NB4 (cell line): ENCODE results near the gene EML4.

ENCODE experiments used
- MYC ChIP-seq: IDR thresholded peaks from 2 replicates; pipeline ENCODE4 v1.6.1; 2011; ENCODE audit warnings: low read depth, low read length
- POLR2A ChIP-seq: IDR thresholded peaks from 2 replicates; pipeline ENCODE4 v1.6.1; 2011; ENCODE audit warnings: mild to moderate bottlenecking; ENCODE audit not compliant: insufficient read length; ENCODE audit errors: extremely low read depth
- TF ChIP-seq, protein P1 (sequence below): IDR thresholded peaks from one replicate; pipeline ENCODE4 v1.5.1; 2012; ENCODE audit warnings: low read depth, low read length
- TF ChIP-seq, protein P2 (sequence below): IDR thresholded peaks from 2 replicates; pipeline ENCODE4 v1.6.1; 2011; ENCODE audit warnings: low read depth, low read length

DNA sequence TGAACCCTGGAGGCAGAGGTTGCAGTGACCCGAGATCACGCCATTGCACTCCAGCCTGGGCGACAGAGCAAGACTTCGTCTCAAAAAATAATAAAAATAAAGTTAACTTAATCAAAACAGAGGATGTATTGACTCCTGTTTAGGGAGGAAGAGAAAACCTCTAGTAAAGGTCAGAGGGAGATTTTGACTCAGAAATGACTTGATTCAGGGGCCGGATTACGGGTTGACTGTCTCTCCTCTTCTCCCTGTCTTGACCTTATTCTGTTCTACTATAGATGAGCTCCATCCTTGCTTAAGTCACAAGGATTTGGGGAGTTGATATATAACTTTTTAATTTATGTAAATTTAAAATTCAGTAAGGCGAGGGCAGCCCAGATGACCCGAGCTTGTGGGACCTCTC is 120.9 kb downstream of the EML4 start:
- TF ChIP-seq, protein P1, sequence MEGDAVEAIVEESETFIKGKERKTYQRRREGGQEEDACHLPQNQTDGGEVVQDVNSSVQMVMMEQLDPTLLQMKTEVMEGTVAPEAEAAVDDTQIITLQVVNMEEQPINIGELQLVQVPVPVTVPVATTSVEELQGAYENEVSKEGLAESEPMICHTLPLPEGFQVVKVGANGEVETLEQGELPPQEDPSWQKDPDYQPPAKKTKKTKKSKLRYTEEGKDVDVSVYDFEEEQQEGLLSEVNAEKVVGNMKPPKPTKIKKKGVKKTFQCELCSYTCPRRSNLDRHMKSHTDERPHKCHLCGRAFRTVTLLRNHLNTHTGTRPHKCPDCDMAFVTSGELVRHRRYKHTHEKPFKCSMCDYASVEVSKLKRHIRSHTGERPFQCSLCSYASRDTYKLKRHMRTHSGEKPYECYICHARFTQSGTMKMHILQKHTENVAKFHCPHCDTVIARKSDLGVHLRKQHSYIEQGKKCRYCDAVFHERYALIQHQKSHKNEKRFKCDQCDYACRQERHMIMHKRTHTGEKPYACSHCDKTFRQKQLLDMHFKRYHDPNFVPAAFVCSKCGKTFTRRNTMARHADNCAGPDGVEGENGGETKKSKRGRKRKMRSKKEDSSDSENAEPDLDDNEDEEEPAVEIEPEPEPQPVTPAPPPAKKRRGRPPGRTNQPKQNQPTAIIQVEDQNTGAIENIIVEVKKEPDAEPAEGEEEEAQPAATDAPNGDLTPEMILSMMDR: no peak
- no peak for TF ChIP-seq POLR2A
- TF ChIP-seq, protein P2, sequence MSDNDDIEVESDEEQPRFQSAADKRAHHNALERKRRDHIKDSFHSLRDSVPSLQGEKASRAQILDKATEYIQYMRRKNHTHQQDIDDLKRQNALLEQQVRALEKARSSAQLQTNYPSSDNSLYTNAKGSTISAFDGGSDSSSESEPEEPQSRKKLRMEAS: no peak
- no peak for TF ChIP-seq MYC
